Measurements from ENCODE around the gene PTGDS. TPM values are rescaled to one million over a fixed set of nuclear protein-coding genes. Genes with fewer than 3 reads are reported as not detected.

The PTGDS gene
- total RNA-seq, 1 donor from 2014 or later = 61.1 TPM

DNA sequence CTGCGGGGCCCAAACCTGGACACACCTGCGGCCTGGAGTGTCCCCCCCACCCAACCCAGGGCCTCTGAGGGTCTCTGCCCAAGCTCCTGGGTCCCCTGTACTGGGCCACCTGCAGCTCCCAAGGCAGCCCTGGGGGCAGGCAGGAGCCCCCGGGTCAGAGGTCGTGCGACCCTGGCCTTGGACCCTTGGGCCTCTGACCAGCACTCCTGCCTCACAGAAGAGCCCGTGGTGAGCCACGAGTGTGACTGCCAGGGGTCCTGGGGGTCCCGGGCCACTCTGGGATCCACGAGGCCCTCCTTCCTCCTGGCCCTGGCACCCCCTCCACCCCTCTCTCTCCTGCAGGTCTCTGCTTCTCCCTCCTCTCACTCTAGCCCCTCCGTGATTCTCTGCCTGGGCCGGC, 5.0 kb upstream of the PTGDS start:
- no peak for FAIRE-seq

DNA sequence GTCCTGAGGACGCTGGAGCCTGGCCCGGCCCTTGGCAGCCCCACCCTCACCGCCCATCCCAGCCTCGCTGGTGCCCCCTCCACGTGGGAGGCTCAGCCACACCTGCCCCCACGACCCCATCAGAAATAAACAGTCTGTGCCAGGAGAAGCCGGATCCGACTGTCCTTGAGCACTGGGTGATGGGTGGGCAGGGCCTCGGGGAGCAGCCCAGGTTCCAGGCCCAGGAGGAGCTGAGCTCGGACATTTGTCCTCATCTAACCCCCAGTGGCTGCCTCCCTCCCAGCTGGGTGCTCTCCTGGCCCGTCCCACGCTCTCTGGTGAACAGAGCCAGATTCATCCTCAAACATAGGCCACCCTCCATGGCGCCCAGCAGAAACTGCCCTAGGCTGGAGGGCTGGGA, 4.6 kb upstream of the PTGDS start:
- DNase-seq (ENCODE audit: low spot score in 2 of 2) (no peak), FAIRE-seq (no peak)

More for the DNA sequence above, 5.0 kb upstream of the PTGDS start:
- DNase-seq (ENCODE audit: low spot score in 2 of 2) = no peak

DNA sequence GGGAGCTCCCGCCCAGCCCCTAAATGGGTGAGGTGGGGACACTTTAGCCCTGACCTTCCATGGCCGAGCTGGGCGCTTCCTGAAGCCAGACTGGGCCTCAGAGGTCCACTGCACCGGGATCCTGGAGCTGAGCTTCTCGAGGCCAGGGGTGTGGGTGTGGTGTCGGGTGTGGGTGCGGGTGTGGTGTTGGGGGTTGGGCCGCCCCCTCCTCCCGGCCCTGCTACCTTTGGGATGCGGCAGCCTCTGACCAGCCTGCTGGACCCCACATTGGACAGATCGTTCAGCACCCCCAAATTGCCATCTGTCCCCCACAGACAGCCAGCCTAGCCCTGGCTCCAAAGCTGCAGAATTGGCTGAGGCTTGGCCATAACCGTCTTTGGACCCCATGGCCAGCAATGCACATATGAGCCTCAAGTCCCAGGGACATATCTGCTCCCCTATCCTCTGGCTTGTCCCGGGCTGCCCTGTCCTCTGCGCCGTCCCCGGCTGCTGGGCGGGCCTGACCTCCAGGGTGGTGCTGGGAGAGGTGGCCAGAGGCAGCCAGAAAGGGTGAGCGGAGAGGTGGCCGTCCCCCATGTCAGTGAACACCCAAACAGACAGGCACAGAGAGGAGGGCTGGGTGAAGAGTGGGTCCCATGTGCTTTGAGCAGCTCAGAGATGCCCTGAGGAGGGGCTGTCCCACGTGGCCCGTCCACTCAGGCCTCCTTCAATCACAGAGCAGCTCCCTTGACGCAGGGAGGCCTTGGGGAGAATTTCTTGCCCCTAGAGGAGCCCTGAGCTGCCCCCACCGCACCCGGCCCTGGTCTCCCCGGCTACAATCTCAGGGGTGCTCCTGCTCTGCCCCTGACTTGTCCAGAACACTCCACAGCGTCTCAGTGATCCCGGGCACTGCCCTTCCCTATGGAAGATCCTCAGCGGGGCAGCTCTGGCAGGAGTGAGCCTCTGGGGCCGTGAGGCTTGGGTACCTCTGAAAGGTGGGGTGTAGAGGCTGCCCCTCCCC, 3.4 kb upstream of the PTGDS start:
- FAIRE-seq (no peak), DNase-seq (ENCODE audit: low spot score in 2 of 2) (no peak)

DNA sequence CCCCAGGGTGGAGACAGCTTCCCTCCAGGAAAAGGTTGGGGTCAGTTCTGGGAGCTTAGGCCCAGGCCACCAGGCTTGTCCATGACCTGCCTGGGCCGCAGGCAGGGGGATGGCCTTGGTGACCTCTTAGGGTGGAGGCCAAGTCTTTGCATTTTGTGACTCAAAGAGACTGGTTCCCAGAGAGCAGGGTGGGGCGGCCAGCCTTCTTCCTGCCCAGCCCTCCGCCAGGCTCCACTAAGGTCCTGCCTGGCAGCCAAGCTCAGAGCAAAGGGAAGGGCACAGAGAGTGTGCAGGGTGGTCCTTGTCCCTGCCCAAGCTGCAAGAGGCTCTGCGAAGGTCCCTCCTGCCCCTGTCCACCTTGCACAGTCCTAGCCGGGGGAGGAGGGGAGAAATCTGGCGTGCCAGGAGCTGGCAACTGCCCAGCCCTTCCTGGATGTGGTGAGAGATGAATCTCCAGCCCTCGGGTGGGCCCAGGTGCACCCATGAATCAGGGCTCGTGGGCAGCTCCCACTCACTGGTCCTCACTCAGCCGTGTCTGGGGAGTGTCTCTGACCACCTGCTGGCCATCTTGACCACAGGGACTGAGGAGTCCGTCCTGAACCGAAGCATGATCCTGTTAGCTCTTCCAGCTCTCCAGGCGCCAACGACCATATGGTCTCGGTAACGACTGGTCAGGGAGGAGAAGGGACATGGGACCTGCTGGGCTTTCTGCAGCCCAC, 2.3 kb upstream of the PTGDS start:
- DNase-seq (ENCODE audit: low spot score in 2 of 2) (no peak), FAIRE-seq (no peak)

DNA sequence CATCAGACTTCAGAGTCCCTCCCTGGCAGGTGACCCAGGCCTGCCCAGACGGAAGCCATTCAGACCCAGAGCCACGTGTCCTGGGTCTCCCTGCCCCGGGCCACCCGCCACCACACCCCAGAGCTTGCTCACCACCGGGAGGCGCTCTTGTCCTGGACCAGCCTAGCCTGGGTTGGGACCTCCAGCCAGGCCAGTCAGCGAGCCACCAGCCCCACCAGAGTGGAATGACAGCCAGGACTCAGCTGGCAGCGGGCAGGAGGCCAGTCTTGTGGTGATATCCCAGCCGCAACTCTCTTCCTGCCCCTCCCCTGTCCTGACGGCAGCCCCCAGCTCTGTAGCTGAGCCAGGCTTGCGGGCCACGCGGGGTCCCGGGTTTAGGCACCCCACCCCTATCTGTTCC, 1.7 kb upstream of the PTGDS start:
- no peak for FAIRE-seq
- peak; percentile 74 to 80 for DNase-seq (ENCODE audit: low spot score in 2 of 2)

DNA sequence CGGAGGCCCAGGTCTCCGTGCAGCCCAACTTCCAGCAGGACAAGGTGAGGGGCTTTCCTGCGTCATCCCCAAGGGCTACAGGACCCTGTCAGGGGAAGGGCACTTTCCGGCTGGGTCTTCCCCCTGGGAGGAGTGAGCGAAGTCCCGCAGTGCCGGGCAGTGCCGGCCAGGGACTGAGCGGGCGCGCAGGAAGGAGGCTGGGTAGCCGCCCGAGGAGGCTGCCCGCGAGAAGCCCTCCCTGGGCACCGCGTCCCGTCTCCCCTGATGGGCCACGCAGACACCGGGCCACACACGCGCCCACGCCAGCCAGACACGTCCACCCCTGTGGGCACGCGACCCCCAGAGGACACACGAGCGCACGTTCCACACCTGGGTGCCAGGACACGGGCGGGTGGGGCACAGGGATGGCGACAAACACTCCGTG, 357 bp downstream of the PTGDS start:
- FAIRE-seq = no peak
- DNase-seq (ENCODE audit: low spot score in 2 of 2) = no peak

DNA sequence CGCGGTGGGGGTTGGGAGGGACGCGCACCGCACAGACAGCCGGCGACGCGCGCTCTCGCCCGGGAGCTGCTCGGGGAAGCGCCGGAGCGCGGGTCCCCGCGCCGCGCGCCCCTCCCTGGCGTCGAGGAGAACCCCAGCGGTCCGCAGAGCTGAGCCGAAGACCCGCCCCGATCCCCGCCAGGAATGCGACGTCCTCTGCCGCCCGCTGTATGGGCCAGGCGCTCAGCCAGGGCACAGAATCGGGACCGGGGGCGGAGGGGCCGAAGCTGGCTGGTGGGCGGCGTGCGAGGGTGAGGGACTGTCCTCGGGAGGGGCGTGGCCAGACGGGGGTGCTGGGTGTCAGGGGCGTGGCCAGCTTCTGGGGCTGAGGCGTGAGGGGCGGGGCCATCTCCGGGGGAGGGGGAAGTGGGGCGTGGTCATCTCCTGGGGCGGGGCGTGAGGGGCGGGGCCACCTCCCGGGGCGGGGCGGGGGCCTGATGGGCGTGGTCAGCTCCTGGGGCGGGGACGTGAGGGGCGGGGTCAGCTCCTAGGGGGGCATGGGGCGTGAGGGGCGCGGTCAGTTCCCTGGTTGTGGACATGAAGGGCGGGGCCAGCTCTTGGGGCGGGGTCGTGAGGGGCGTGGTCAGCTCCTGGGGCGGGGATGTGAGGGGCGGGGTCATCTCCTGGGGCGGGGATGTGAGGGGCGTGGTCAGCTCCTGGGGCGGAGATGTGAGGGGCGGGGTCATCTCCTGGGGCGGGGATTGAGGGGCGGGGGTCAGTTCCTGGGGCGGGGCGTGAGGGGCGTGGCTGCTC, 965 bp downstream of the PTGDS start:
- DNase-seq (ENCODE audit: low spot score in 2 of 2) (peak; percentile 96), FAIRE-seq (no peak)

DNA sequence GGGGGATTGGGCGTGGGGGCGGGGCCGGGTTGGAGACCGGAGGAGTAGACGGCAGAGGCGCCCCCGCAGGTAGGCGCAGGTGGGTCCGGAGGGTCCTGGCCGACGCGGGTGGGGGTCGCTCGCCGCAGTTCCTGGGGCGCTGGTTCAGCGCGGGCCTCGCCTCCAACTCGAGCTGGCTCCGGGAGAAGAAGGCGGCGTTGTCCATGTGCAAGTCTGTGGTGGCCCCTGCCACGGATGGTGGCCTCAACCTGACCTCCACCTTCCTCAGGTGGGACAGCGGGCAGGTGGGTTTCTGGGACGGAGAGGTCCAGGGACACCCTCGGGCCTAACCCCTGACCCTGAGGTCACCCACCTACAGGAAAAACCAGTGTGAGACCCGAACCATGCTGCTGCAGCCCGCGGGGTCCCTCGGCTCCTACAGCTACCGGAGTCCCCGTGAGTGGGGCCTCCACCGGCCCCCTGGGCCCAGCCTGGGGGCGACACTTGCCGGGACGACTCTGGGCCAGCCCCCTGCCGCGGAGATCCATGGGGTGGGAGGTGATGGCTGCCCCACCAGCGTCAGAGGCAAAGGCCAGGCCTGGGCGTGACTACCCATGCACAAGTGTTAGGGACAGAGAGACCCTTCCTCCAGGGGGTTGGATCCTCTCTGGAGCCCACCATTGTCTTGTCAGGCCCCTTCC, 1.7 kb downstream of the PTGDS start:
- DNase-seq (ENCODE audit: low spot score in 2 of 2) (no peak), FAIRE-seq (no peak)

GRCh38 chr9:136979769-136980587, 2.7 kb downstream of the PTGDS start:
- no peak for FAIRE-seq

DNA sequence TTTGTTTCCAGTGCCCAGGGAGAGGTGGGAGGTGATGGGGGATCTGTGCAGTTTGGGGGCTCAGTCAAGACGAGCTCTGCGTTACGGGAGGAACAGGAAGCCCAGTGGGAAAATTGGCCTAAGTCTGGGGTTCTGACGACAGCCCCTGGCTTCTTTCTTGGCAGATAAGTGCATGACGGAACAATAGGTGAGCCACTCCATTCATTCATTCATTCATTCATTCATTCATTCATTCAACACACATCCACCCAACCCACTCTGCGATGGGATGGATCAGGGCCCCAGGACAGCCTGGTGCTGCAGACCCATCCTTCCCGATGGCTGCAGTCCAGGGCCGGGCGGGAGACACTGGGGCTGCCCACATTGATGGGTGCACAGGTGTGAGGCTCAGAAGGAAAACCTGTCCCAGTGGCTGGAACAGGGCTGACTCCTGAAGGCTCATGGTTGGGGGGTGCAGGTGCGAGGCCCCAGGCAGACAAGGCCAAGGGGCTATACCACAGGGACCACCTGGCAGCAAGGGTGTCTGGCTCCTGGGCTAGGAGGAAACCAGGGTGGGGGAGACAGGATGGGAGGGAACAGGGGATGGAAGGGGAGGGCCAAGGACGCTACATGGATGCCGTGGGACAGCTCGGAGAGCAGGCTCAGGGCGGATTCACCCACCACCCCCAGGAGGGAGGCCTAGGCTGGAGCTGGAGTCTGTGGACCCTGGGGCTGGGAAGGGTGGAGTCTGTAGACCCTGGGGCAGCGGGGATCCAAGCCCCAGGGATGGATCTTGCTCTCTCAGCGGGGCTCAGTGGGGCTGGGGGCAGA, 3.6 kb downstream of the PTGDS start:
- DNase-seq (ENCODE audit: low spot score in 2 of 2) = no peak
- no peak for FAIRE-seq

More at GRCh38 chr9:136979769-136980587, 2.7 kb downstream of the PTGDS start:
- no peak for DNase-seq (ENCODE audit: low spot score in 2 of 2)

DNA sequence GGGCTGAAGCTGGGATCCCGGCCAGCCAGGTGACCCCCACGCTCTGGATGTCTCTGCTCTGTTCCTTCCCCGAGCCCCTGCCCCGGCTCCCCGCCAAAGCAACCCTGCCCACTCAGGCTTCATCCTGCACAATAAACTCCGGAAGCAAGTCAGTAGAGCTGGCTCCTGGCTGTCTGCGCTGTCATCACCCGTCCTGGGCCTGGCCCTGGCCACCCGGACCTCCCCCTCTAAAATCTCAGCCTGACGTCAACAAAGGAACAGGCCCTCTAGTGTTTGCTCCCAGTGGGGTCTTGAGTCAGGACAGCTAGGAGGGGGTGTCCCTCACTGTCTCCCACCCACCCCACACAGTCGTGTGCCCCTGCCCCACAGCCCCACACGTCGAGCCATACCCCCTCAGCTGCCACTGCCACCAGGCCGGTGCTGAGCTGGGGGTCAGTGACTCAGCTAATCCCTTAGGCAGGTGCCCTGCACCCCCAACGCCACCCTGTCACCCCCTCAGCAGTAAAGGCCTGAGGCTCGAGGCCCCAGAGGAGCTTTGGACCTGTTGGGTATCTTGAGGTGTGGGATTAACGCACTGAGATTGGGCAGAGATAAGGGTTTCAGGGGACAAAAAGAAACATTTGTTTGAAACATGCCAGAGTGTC, 4.4 kb downstream of the PTGDS start:
- DNase-seq (ENCODE audit: low spot score in 2 of 2) = peak in 1 of 2 donors; percentile 71
- FAIRE-seq = no peak

- no peak for FAIRE-seq
- DNase-seq (ENCODE audit: low spot score in 2 of 2) = no peak
These were observed 5.1 kb downstream of the PTGDS start, which contains the start of gene LCNL1 for GRCh38 chr9:136982232-136983051. LCNL1 (plus strand) TSS chr9:136982993; CDS start chr9:136983587, 594 bp downstream.

DNA sequence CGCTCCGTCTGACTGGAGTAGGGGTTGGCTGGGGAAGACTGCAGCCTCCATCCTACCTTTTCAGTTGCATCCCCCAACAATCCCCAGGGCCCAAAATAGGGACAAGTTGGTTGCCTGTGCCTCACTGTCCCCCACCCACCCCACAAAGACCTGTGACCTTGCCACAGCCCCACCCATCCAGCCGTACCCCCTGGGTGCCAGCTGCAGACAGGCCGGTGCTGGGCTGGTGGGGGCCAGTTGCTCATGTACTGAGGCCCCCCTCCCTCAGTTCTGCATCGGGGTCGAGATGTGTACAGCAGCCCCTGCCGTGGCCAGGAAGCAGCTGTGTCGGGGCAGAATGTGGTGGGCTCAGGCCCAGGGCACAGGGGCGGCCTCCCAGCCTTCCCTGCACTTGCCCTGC, 5.9 kb downstream of the PTGDS start:
- DNase-seq (ENCODE audit: low spot score in 2 of 2) (no peak), FAIRE-seq (no peak)

GRCh38 chr9:136983656-136984314, 6.5 kb downstream of the PTGDS start:
- DNase-seq (ENCODE audit: low spot score in 2 of 2) = no peak
- FAIRE-seq = no peak

DNA sequence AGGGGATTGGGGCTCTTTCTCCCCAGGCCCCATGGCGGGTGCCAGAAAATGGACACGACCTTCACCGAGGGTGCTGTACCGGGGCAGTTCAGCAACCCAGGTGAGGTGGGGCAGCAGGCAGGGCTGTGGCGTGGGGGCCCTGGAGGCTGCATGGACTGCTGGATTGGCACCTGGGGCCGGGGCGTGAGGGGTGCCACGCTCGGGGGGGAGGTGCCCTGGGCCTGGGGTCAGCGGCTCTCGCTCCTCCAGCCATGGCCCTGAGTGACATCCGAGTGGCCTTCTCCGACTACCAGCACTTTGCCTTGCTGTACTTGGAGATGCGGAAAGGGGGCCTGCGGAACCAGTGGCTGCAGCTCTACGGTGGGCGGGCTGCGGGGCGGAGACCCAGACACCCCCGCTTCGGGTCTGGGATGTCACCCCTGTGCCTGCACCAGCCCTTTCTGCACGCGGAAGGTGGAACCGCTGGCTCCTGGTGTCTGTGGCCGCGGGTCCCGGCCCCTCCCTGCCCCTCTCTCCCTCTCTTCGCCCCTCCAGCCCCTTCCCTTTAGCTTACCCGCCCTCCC, 7.2 kb downstream of the PTGDS start:
- no peak for FAIRE-seq
- no peak for DNase-seq (ENCODE audit: low spot score in 2 of 2)

DNA sequence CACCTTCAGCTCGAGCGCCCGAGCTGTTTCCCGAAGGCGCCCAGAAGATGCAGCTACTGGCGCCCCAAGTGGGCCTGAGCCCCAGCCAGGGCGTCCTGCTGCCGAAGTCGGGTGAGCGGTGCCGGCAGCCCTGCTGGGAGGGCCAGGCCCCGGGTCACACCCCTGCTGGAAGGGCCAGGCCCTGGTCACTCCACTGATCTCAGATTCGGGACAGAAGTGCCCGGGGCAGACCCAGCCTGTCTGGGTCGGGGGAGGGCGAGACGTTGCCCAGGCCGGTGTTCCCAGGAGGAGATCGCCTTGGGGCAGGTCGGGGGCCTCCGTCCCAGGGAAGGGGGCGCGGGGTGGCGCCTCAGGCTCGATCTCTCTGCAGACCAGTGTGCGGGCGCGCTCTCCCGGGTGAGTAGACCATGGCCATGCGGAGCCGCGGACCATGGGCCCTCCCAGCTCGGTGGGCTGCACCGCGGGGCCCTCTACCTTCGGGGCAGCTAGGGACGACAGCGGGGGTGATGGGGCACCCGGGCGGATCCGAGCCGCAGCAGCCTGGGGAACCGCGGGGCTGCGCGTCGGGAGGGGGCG, 7.8 kb downstream of the PTGDS start:
- no peak for FAIRE-seq
- DNase-seq (ENCODE audit: low spot score in 2 of 2) = no peak
